Panc1 (cell line): Measurements from ENCODE around the gene HYDIN.
"Not testable (repeated sequence)": the region's sequence is repeated elsewhere in the genome, so short reads cannot be mapped to it uniquely, and the experiment has no call there.

Source experiments
- CTCF ChIP-seq: fragments of 450-650 bp; IDR thresholded peaks from 2 replicates; pipeline ENCODE4 v1.5.1; 2017; ENCODE audit warnings: mild to moderate bottlenecking
- POLR2AphosphoS5 ChIP-seq: IDR thresholded peaks from 2 replicates; pipeline ENCODE4 v1.6.1; 2012; ENCODE audit warnings: mild to moderate bottlenecking, low read depth, low read length, moderate library complexity
- TCF7L2 ChIP-seq: IDR thresholded peaks from 2 replicates; pipeline ENCODE4 v1.6.1; 2011; ENCODE audit warnings: mild to moderate bottlenecking, low read depth, low read length, inconsistent platforms
- TF ChIP-seq, protein P1 (sequence below), 2 experiments: IDR thresholded peaks; 2 replicates each; pipeline ENCODE4 v1.6.1; 2011 to 2012; ENCODE audit warnings: low read depth in 2 of 2, control low read depth in 1 of 2, low read length in 1 of 2, mild to moderate bottlenecking in 1 of 2, moderate library complexity in 1 of 2; ENCODE audit not compliant: insufficient read depth in 1 of 2

GRCh38 chr16:71037987-71038386 lies 192.5 kb downstream of the HYDIN start:
- TF ChIP-seq CTCF, POLR2AphosphoS5, TCF7L2: not testable (repeated sequence)
- TF ChIP-seq, protein P1, sequence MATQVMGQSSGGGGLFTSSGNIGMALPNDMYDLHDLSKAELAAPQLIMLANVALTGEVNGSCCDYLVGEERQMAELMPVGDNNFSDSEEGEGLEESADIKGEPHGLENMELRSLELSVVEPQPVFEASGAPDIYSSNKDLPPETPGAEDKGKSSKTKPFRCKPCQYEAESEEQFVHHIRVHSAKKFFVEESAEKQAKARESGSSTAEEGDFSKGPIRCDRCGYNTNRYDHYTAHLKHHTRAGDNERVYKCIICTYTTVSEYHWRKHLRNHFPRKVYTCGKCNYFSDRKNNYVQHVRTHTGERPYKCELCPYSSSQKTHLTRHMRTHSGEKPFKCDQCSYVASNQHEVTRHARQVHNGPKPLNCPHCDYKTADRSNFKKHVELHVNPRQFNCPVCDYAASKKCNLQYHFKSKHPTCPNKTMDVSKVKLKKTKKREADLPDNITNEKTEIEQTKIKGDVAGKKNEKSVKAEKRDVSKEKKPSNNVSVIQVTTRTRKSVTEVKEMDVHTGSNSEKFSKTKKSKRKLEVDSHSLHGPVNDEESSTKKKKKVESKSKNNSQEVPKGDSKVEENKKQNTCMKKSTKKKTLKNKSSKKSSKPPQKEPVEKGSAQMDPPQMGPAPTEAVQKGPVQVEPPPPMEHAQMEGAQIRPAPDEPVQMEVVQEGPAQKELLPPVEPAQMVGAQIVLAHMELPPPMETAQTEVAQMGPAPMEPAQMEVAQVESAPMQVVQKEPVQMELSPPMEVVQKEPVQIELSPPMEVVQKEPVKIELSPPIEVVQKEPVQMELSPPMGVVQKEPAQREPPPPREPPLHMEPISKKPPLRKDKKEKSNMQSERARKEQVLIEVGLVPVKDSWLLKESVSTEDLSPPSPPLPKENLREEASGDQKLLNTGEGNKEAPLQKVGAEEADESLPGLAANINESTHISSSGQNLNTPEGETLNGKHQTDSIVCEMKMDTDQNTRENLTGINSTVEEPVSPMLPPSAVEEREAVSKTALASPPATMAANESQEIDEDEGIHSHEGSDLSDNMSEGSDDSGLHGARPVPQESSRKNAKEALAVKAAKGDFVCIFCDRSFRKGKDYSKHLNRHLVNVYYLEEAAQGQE (IDR thresholded peaks at IDR 0.05; ENCODE audit: insufficient read depth in 1 of 2, low read depth in 2 of 2, low read length in 1 of 2), result not testable (repeated sequence)
